Activated T-cell treated with anti-CD3 and anti-CD28 coated beads for 4 hours (primary cell): ENCODE measurements around the gene FILIP1.

ENCODE experiments used
- DNase-seq: peaks from one replicate; pipeline ENCODE4 v3.0.0-alpha.2; 2020

The FILIP1 gene

DNA sequence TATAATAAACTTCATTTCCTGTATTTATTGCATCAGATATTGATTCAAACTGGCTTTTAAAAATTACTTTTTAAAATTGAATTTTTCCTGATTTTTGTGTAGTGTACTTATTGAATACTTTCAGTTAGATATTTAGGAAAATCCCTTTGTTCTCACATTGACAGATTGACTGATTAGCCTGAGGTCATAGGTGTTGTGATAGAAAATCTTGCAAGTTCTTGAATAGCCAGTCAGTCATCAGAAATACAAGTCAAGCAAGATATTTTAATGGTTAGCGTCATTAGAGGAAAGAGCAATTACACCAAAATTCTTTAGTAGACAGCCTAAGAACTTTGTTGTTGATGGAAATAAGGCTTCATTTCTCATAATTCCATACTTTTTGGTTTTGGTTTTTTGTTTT is 205.6 kb downstream of the FILIP1 start:
- DNase-seq: no peak

DNA sequence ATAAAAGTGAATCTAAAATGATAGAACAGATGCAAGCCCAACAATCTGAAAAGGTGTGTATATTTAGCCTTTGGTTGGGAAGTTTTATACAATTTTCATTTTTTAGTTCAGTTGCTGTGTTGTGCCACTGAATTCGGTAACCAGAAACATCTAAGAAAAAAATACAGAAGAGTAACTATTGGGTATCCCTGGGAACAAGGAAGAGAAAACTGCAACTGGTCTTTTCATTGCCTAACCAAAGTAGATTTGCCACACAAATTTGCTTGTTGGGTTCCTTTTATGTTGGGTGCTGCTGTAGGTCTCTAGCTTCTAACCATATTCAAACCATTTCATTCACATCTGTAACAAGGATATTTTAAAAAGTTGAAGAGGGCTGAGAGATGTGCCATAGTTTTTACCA is 206.2 kb downstream of the FILIP1 start:
- DNase-seq: no peak

GRCh38 chr6:75286955-75287354 is 206.6 kb downstream of the FILIP1 start:
- no peak for DNase-seq

GRCh38 chr6:75285283-75285639 is 208.3 kb downstream of the FILIP1 start:
- no peak for DNase-seq

DNA sequence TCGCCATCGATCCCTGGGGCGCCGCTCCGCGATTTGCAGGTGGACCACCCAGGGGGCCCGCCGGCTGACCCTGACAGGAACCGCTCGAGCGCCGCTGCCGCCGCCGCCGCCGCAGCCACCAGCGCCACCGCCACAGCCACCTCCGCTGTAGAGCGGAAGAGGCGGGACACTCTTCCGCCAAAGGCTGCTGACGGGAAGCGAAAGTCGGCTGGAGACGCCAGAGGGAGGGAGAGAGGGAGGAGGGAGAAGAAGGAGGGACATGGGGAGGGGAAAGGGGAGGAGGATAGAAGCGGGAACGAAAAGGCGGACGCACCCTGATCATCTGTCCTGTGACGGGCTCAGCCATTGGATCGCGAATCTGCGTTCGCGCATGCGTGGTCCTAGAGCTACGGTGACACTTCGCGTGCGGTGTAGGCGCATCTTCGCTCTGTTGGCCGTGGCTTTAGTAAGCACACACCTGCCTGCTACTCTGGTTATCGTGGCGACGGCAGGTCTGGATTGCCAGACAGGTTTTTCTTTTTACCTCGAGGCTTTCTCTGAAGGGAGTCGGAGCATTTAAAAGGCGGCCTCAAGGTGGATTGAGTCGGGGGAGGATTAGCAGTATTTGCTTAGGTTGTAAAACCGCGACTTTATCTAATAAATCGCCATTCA is 208.8 kb downstream of the FILIP1 start, which contains the start of gene TMEM30A:
Gene TMEM30A (minus strand): TSS at position 161 of the 651 bp plus-strand sequence. CDS start 154 bp downstream, at position 7.
- peak; percentile 91 for DNase-seq

- DNase-seq: peak; percentile 8
Measured at GRCh38 chr6:75283907-75284631, 209.5 kb downstream of the FILIP1 start.

- DNase-seq: no peak
Measured at GRCh38 chr6:75282706-75283105, 210.9 kb downstream of the FILIP1 start.

DNA sequence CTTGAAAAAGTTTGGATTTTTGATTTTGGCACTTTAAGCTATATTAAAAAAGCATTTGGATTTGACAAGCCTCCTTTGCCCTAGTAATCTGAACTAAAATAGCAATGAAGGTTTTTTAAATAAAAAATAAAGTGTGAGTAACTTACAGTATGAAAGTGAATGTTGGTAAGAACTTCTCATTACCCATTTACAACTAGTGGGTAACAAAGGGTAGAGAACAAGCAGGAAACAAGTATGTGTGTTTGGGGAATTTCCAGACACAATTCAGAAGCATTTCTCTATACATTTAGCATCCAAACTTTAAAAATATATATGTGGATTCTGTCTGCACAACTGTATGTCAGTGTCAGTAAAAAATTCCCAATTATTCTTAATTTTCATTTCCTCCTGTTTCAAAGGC is 211.9 kb downstream of the FILIP1 start:
- DNase-seq: no peak

DNA sequence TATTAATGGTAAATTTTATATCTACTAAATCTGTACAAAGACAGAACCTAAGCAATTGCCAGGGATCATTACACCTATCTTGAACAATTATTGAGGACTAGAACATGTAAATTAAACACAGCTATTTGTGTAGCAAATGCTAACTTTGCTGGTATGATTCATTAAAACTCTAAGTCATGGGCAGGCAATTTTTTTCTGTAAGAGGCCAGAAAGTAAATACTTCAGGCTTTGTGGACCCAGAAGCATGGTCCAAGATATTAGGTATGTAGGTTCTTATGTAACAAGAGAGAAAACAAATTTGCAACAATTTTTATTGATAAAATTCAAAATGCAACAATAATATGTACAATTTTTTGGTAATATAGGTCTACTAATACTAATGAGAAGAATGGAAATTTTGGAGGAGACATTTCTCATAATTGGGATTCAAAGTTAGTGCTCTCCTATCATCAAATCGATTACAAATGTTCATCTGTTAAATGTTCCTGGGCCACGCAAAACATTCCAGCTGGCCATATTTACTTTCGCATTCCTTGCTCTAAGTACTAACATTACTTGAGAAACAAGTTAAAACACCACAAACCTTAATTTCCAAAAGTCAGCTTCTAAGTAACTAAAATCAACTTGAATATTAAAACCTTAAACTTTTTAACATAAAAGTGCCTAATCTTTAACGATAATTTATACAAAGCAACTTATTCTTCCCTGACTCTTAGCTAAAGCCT is 213.3 kb downstream of the FILIP1 start:
- no peak for DNase-seq

GRCh38 chr6:75279418-75279817 is 214.2 kb downstream of the FILIP1 start:
- no peak for DNase-seq

DNA sequence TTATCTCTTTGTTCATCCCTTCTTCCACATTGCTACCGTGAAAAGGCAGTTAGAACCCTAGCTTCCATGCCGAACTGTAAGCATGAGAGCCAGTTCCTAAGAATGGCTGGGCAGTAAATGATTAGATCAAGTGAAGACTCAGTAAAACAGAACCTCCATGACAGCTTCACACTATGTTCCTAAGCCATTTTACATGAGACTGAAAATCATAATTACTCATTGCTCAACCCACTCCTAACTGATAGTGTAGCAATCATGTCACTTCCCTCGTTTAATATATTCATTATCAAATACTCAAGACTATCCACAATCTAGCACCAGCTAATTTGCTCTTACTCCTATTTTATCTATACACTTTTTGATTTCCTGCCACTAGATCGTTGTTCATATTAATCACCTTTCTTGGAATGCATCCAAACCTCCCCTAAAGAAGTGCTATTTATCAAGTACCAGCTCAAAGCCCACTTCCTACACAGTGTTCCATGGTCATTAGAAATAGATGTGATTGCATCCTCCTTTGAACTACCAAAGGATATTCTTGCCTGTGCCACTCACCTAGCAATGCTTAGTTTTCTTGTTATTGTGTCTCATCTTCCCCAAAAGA is 215.0 kb downstream of the FILIP1 start:
- no peak for DNase-seq

- no peak for DNase-seq
Measured at GRCh38 chr6:75275067-75275466, 218.5 kb downstream of the FILIP1 start.

GRCh38 chr6:75273009-75273408 is 220.6 kb downstream of the FILIP1 start:
- DNase-seq: no peak

DNA sequence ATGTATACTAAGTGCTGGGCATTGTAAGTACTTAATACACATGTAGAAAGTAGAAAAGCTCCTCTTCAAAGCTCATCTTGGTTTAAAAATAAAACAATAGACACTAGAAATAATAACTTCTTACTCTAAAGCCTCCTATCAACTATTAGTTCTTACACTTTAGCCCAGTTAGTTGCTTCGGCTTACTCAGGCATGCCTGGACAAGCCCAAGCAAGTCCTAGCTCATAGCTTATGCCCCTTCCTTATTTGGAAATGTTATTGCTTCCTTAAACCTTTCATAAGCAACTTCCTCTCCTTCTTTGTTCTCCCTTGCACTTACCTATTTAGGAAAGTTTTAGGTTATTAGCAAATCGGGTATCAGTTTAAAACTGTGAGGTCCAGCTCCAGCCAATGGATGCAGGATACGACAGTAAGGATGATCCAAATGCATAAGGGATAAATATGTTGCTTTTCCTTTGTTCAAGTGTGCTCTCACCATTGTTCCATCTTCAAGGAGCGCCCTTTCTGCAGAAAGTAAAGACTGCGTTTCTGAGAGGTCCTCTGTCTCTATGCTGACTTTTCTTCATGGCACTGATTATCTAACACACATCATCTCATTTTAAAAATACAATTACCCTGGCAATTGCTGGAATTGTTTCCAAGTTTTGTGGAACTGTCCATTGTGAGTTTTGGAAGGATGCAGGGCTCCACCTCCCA is 221.3 kb downstream of the FILIP1 start:
- no peak for DNase-seq

GRCh38 chr6:75268988-75269354 is 224.6 kb downstream of the FILIP1 start:
- no peak for DNase-seq

GRCh38 chr6:75268121-75268987 is 225.2 kb downstream of the FILIP1 start:
- no peak for DNase-seq

GRCh38 chr6:75267461-75267860 is 226.1 kb downstream of the FILIP1 start:
- DNase-seq: no peak

DNA sequence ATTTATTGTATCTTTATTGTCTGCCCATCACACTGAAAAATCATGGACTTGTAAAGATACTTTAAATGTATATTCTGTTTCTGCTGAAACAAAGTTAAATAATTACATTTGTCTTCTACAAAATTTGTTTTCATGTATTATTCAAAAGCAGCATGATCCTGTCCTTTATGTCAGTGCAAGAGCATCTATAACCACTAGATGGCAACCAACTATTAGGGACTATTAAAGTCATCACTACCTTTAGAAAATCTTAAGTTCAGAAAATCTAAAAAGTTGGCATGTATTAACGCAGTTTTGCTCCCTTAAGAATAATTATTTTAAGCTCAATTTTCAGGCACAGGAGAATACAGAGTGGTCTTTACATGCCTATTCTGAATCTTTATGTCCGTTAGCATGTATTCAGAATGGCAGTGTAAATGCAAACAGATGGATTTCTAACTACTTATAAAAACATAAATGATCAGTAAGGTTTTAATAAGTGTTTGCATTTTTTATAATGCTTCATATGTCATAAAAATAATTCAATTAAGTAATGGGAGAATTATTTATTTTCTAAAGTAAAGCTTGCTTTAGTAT is 226.8 kb downstream of the FILIP1 start:
- DNase-seq: no peak

GRCh38 chr6:75263401-75263750 is 230.2 kb downstream of the FILIP1 start:
- no peak for DNase-seq

- DNase-seq: no peak
Measured at GRCh38 chr6:75262716-75263400, 230.7 kb downstream of the FILIP1 start.

- no peak for DNase-seq
Measured at GRCh38 chr6:75261299-75261698, 232.3 kb downstream of the FILIP1 start.
